ENCODE measurements around the gene UNC13B.

DNA sequence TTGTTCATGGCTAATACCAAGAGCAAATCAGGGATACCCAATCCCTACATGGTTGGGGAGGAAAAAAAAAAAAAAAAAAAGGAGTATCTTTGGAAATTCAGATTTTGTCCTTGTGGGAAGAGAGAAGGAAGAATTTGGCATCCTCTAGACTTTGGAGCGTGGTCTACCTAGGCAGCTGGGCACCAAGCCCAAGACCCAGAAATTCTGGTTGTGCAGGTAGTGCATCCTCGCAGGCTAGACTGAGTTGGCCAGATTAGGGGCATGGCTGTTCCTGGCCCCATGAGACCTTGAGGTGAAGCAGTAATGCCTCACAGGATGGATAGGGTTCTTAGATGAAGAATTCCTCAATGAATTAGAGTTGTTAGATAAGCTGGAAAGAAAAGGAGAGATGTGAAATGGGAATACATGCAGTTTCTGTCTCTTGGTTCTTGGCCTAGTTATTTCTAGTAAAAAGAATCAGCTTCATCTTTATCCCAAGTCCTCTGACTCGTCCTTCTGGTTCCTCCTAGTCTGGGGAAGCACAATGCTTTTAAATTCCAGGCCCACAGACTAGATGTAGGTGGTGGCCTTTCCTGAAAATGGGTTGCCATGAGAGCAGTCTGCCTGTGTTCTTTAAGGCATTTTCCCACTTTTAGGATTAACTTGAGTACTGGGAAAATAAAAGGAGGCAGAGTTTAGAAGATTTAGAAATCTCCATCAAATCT, 187.6 kb downstream of the UNC13B start:
- no peak for TF ChIP-seq CEBPB (IDR thresholded peaks at IDR 0.05; ENCODE audit: low read depth)
- no peak for TF ChIP-seq EZH2phosphoT487 (IDR thresholded peaks at IDR 0.05; ENCODE audit: borderline replicate concordance)
- no peak for TF ChIP-seq POLR2A (IDR thresholded peaks at IDR 0.05; ENCODE audit: borderline replicate concordance, extremely low read depth, insufficient read depth, insufficient read length)
- TF ChIP-seq REST (IDR thresholded peaks at IDR 0.05; ENCODE audit: low read depth), result no peak
- TF ChIP-seq, protein P1, sequence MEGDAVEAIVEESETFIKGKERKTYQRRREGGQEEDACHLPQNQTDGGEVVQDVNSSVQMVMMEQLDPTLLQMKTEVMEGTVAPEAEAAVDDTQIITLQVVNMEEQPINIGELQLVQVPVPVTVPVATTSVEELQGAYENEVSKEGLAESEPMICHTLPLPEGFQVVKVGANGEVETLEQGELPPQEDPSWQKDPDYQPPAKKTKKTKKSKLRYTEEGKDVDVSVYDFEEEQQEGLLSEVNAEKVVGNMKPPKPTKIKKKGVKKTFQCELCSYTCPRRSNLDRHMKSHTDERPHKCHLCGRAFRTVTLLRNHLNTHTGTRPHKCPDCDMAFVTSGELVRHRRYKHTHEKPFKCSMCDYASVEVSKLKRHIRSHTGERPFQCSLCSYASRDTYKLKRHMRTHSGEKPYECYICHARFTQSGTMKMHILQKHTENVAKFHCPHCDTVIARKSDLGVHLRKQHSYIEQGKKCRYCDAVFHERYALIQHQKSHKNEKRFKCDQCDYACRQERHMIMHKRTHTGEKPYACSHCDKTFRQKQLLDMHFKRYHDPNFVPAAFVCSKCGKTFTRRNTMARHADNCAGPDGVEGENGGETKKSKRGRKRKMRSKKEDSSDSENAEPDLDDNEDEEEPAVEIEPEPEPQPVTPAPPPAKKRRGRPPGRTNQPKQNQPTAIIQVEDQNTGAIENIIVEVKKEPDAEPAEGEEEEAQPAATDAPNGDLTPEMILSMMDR (IDR thresholded peaks at IDR 0.05 in 2 of 3, conservative IDR thresholded peaks at IDR 0.05 in 1 of 3; ENCODE audit: borderline replicate concordance in 1 of 3, insufficient read depth in 1 of 3, low read depth in 2 of 3, low read length in 2 of 3), result no peak
- TF ChIP-seq, protein P2, sequence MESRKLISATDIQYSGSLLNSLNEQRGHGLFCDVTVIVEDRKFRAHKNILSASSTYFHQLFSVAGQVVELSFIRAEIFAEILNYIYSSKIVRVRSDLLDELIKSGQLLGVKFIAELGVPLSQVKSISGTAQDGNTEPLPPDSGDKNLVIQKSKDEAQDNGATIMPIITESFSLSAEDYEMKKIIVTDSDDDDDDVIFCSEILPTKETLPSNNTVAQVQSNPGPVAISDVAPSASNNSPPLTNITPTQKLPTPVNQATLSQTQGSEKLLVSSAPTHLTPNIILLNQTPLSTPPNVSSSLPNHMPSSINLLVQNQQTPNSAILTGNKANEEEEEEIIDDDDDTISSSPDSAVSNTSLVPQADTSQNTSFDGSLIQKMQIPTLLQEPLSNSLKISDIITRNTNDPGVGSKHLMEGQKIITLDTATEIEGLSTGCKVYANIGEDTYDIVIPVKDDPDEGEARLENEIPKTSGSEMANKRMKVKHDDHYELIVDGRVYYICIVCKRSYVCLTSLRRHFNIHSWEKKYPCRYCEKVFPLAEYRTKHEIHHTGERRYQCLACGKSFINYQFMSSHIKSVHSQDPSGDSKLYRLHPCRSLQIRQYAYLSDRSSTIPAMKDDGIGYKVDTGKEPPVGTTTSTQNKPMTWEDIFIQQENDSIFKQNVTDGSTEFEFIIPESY (IDR thresholded peaks at IDR 0.05; ENCODE audit: extremely low read depth, insufficient replicate concordance, low read length), result no peak
- no peak for TF ChIP-seq ATF3 (IDR thresholded peaks at IDR 0.05)
- TF ChIP-seq EZH2 (IDR thresholded peaks at IDR 0.05), result no peak
- no peak for TF ChIP-seq ZNF274 (IDR thresholded peaks at IDR 0.05; ENCODE audit: low read depth, low read length)
- TF ChIP-seq JUND (IDR thresholded peaks at IDR 0.05), result no peak
- TF ChIP-seq FOSL1 (IDR thresholded peaks at IDR 0.05; ENCODE audit: low read depth), result no peak
